Common myeloid progenitor, CD34-positive (primary cell): ENCODE results near the gene TLR10.

Experiments
- CTCF ChIA-PET: fragments of 350-600 bp; sonication (Branson Sonifier 250); formaldehyde crosslinking; loops from one replicate; lab custom pipeline; 2021; ENCODE audit warnings: antibody characterized with exemption; lab: Charles Lee
- POLR2A ChIA-PET: fragments of 350-600 bp; sonication (Branson Sonifier 250); formaldehyde crosslinking; loops from one replicate; lab custom pipeline; 2021; ENCODE audit warnings: antibody characterized with exemption; lab: Charles Lee
- DNase-seq, 3 donors: peaks; one replicate each; pipeline versions ENCODE4 v3.0.0 to v3.0.0-alpha.2; 2013
- H3K27ac ChIP-seq, 2 experiments: 1 replicate in 1 of 2; 2 replicates in 1 of 2; pipeline ENCODE4 v1.7.0; 2013; ENCODE audit warnings: inconsistent platforms in 2 of 2, low read length in 2 of 2, mild to moderate bottlenecking in 2 of 2, low read depth in 1 of 2, moderate library complexity in 1 of 2; ENCODE audit not compliant: severe bottlenecking in 2 of 2, insufficient read depth in 1 of 2, poor library complexity in 1 of 2
- H3K27me3 ChIP-seq, 5 experiments: replicated peaks in 2 of 5; 1 replicate in 3 of 5; 2 replicates in 2 of 5; pipeline versions ENCODE4 v1.6.1 to v1.7.0; 2013; ENCODE audit warnings: low read length in 4 of 5, mild to moderate bottlenecking in 2 of 5, moderate library complexity in 2 of 5, inconsistent platforms in 1 of 5; ENCODE audit not compliant: insufficient read depth in 5 of 5, control insufficient read depth in 4 of 5
- H3K36me3 ChIP-seq, 4 experiments: 1 replicate in 2 of 4; 2 replicates in 2 of 4; pipeline versions ENCODE4 v1.6.1 to v1.7.0; 2013; ENCODE audit warnings: low read length in 3 of 4, control low read depth in 1 of 4, mild to moderate bottlenecking in 1 of 4; ENCODE audit not compliant: control insufficient read depth in 4 of 4, insufficient read depth in 4 of 4
- H3K4me1 ChIP-seq, 4 experiments: 1 replicate in 3 of 4; 2 replicates in 1 of 4; pipeline versions ENCODE4 v1.6.1 to v1.7.1; 2013; ENCODE audit warnings: low read length in 3 of 4, mild to moderate bottlenecking in 3 of 4, control low read depth in 1 of 4, inconsistent platforms in 1 of 4, moderate library complexity in 1 of 4; ENCODE audit not compliant: control insufficient read depth in 4 of 4, insufficient read depth in 4 of 4; ENCODE audit errors: control extremely low read depth in 1 of 4
- H3K4me3 ChIP-seq, 7 experiments: 1 replicate in 4 of 7; 2 replicates in 3 of 7; pipeline versions ENCODE4 v1.5.1 to v1.7.0; 2013; ENCODE audit warnings: mild to moderate bottlenecking in 7 of 7, low read length in 6 of 7, moderate library complexity in 6 of 7, inconsistent platforms in 2 of 7, low read depth in 2 of 7, control low read depth in 1 of 7; ENCODE audit not compliant: insufficient read depth in 4 of 7, control insufficient read depth in 1 of 7; ENCODE audit errors: extremely low read depth in 1 of 7
- H3K9me3 ChIP-seq, 5 experiments: 1 replicate in 4 of 5; 2 replicates in 1 of 5; pipeline versions ENCODE4 v1.6.1 to v1.7.1; 2013; ENCODE audit warnings: low read length in 4 of 5, mild to moderate bottlenecking in 2 of 5, inconsistent platforms in 1 of 5, low read depth in 1 of 5, moderate library complexity in 1 of 5; ENCODE audit not compliant: control insufficient read depth in 4 of 5, insufficient read depth in 2 of 5; ENCODE audit errors: control extremely low read depth in 1 of 5
- WGBS: methylation state at CpG from one replicate; pipeline ENCODE4 v1.1.5; 2013; ENCODE audit not compliant: insufficient coverage; 5-methylcytosine and 5-hydroxymethylcytosine counted together

The TLR10 gene

GRCh38 chr4:38802561-38803355, 20.0 kb upstream of the TLR10 start:
- 100% methylated on average over 14 of the region's 15 CpGs for WGBS
- H3K4me3 ChIP-seq: peak overlapping the region in 4 of 7 experiments; percentile 22 to 78 (median 73)
- peaks cover 14 to 31% (median 24%) of the 10 kb centered on the region in 4 experiments for H3K4me1 ChIP-seq
- POLR2A ChIA-PET: no interaction called here
- H3K36me3 ChIP-seq: peaks cover 29 to 51% (median 44%) of the 10 kb centered on the region in 4 experiments
- H3K27me3 ChIP-seq: no peaks in the 10 kb centered on the region
- CTCF ChIA-PET: interaction anchor here (2.0 to 6.9 kb wide), 4 partner anchors 12 to 58 kb away, joined by 4 to 67 read pairs (median 44); partner anchors contain the start of gene TLR10
- peak in 2 of 3 donors; percentile 55 to 58 for DNase-seq
- H3K9me3 ChIP-seq: peaks cover 7 to 47% (median 25%) of the 10 kb centered on the region in 5 experiments
- no peak overlapping the region for H3K27ac ChIP-seq

GRCh38 chr4:38800961-38801450, 18.2 kb upstream of the TLR10 start:
- Histone ChIP-seq H3K9me3 (peaks cover 8 to 61% (median 29%) of the 10 kb centered on the region in 5 experiments), H3K4me3 (peak overlapping the region in 2 of 7 experiments; percentile 2 to 39), H3K27ac (no peak overlapping the region), H3K4me1 (peaks cover 12 to 28% (median 22%) of the 10 kb centered on the region in 4 experiments), H3K36me3 (peaks cover 35 to 67% (median 49%) of the 10 kb centered on the region in 4 experiments), H3K27me3 (no peaks in the 10 kb centered on the region)
- ChIA-PET CTCF (interaction anchor here (1.3 to 6.9 kb wide), 3 partner anchors 10 to 54 kb away, joined by 4 to 55 read pairs (median 7); partner anchors contain the start of gene TLR10), POLR2A (no interaction called here)
- 100% methylated on average over 1 of the region's 3 CpGs for whole genome bisulfite sequencing
- no peak for DNase-seq

GRCh38 chr4:38800366-38800765, 17.6 kb upstream of the TLR10 start:
- no peak overlapping the region for H3K27ac ChIP-seq
- 100% methylated on average over 1 of the region's 2 CpGs for WGBS
- no peak for DNase-seq
- H3K9me3 ChIP-seq: peaks cover 9 to 66% (median 29%) of the 10 kb centered on the region in 5 experiments
- POLR2A ChIA-PET: no interaction called here
- peaks cover 41 to 74% (median 52%) of the 10 kb centered on the region in 4 experiments for H3K36me3 ChIP-seq
- H3K27me3 ChIP-seq: no peaks in the 10 kb centered on the region
- peak overlapping the region in 2 of 7 experiments; percentile 2 to 39 for H3K4me3 ChIP-seq
- peaks cover 6 to 22% (median 16%) of the 10 kb centered on the region in 4 experiments for H3K4me1 ChIP-seq
- CTCF ChIA-PET: interaction anchor here (1.3 to 6.9 kb wide), 4 partner anchors 9 to 55 kb away, joined by 3 to 55 read pairs (median 6); partner anchors contain the start of gene TLR10

GRCh38 chr4:38795087-38795486, 12.3 kb upstream of the TLR10 start:
- CTCF ChIA-PET: interaction anchor here (0.7 to 4.2 kb wide), 3 partner anchors 14 to 65 kb away, joined by 3 to 18 read pairs (median 3); partner anchors contain the start of gene TLR10
- 93% methylated on average over 2 of the region's 3 CpGs for whole genome bisulfite sequencing

GRCh38 chr4:38794051-38794450, 11.3 kb upstream of the TLR10 start:
- Histone ChIP-seq H3K27ac (no peak overlapping the region), H3K36me3 (peaks cover 17 to 47% (median 27%) of the 10 kb centered on the region in 4 experiments), H3K4me1 (peaks cover 0 to 18% (median 13%) of the 10 kb centered on the region in 4 experiments), H3K27me3 (no peaks in the 10 kb centered on the region), H3K4me3 (no peak overlapping the region), H3K9me3 (peaks cover 4 to 42% (median 9%) of the 10 kb centered on the region in 5 experiments)
- no peak for DNase-seq
- ChIA-PET CTCF (interaction anchor here (1.1 to 6.5 kb wide), 4 partner anchors 9 to 34 kb away, joined by 3 to 55 read pairs (median 12); partner anchors contain the start of genes TLR1 and TLR10), POLR2A (no interaction called here)
- WGBS: 100% methylated on average over 1 of the region's 2 CpGs

More at GRCh38 chr4:38795087-38795486, 12.3 kb upstream of the TLR10 start:
- Histone ChIP-seq H3K27ac (no peak overlapping the region), H3K9me3 (peaks cover 9 to 47% (median 15%) of the 10 kb centered on the region in 5 experiments), H3K4me3 (no peak overlapping the region), H3K27me3 (no peaks in the 10 kb centered on the region), H3K4me1 (peaks cover 0 to 18% (median 13%) of the 10 kb centered on the region in 4 experiments), H3K36me3 (peaks cover 26 to 55% (median 37%) of the 10 kb centered on the region in 4 experiments)
- DNase-seq: no peak
- POLR2A ChIA-PET: no interaction called here

- ChIA-PET CTCF (interaction anchor here (1.1 to 6.5 kb wide), 4 partner anchors 9 to 32 kb away, joined by 4 to 55 read pairs (median 18); partner anchors contain the start of genes TLR1 and TLR10), POLR2A (no interaction called here)
- 60% methylated on average over 2 of the region's 2 CpGs for WGBS
These were observed 8.2 kb upstream of the TLR10 start for GRCh38 chr4:38791010-38791409.

More at GRCh38 chr4:38791010-38791409, 8.2 kb upstream of the TLR10 start:
- Histone ChIP-seq H3K9me3 (peaks cover under 1 to 20% (median 4%) of the 10 kb centered on the region in 5 experiments), H3K4me1 (peaks cover 0 to 21% (median 13%) of the 10 kb centered on the region in 4 experiments), H3K27me3 (no peaks in the 10 kb centered on the region), H3K36me3 (peaks cover 0 to 18% (median 10%) of the 10 kb centered on the region in 4 experiments), H3K27ac (peak overlapping the region in 1 of 2 experiments; percentile 54), H3K4me3 (peak overlapping the region in 2 of 7 experiments; percentile 4 to 9)
- DNase-seq: peak in 2 of 3 donors; percentile 47 to 54
